ENCODE data around the gene FBXO44.

DNA sequence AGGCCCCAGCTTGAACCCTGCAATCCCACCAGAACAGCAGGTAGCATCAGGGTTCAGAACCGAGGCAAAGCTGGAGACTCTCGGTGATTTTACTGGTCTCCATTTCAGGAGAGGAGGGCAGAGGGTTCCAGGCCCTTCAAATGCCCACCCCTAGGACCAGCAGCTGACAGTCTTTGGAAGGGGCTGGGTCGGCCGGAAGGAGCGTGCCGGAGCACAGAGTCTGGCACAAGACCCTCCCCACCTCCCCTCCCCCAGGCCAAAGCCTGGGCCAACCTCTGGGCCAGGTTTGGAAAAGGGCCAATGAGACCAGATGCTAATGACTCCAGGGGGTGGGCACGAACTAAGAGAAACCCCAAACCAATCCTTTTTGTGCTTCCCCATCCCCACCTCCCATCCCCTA lies 7.3 kb upstream of the FBXO44 start:
- TF ChIP-seq, protein P1, sequence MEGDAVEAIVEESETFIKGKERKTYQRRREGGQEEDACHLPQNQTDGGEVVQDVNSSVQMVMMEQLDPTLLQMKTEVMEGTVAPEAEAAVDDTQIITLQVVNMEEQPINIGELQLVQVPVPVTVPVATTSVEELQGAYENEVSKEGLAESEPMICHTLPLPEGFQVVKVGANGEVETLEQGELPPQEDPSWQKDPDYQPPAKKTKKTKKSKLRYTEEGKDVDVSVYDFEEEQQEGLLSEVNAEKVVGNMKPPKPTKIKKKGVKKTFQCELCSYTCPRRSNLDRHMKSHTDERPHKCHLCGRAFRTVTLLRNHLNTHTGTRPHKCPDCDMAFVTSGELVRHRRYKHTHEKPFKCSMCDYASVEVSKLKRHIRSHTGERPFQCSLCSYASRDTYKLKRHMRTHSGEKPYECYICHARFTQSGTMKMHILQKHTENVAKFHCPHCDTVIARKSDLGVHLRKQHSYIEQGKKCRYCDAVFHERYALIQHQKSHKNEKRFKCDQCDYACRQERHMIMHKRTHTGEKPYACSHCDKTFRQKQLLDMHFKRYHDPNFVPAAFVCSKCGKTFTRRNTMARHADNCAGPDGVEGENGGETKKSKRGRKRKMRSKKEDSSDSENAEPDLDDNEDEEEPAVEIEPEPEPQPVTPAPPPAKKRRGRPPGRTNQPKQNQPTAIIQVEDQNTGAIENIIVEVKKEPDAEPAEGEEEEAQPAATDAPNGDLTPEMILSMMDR (IDR thresholded peaks at IDR 0.05; ENCODE audit: low read length): no peak
- no peak for TF ChIP-seq EZH2 (IDR thresholded peaks at IDR 0.05; ENCODE audit: borderline replicate concordance, low read length)
